ENCODE results near the gene PPIG.

- TF ChIP-seq CTCF (IDR thresholded peaks at IDR 0.05), result no peak
- no peak for TF ChIP-seq POLR2A (IDR thresholded peaks at IDR 0.05)
Observed at GRCh38 chr2:169572189-169572588, 12.0 kb upstream of the PPIG start.
